Left lobe of liver (tissue), 2 donors: ENCODE measurements around the gene PCDH9. TPM values are rescaled to one million over a fixed set of nuclear protein-coding genes. Genes with fewer than 3 reads are reported as not detected.

Source experiments
- ATAC-seq: fragments of 200-7000 bp; cut with Tn5 transposase; one replicate; pipeline ENCODE4 v1.9.1; 2020; ENCODE audit warnings: mild to moderate bottlenecking, moderate library complexity
- DNase-seq: peaks from one replicate; pipeline ENCODE4 v3.0.0-alpha.2; 2020; ENCODE audit warnings: low spot score
- total RNA-seq: library from RNA; stranded (reverse); gene quantifications from one replicate; pipeline ENCODE4 v1.2.1, GENCODE V29; 2021
- donor health status: DM: no; HTN: no; CAD: no; lungs with moderate emphysema.
- donor health status: DM: no; HTN: yes; CAD: no.

PCDH9 gene
- total RNA-seq, 1 donor from 2014 or later = 2.4 TPM

DNA sequence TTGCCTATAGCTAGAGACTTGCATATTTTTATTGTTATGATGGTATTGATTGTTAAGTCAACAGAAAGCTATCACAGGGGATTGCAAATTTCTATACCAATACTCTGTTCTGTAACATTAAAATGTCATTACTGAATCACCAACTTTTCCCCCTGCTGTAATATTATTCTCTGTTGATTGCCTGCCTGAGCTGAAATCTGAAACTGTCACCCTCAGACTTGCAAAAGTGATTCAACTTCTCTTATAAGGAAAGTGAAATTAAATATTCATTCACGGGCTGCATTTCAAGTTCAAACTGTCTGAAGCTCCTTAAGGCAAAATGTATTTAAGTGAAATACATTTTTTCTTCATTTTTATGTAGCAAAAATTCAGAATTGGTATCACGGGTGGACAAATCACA is 723.2 kb downstream of the PCDH9 start:
- no peak for DNase-seq

DNA sequence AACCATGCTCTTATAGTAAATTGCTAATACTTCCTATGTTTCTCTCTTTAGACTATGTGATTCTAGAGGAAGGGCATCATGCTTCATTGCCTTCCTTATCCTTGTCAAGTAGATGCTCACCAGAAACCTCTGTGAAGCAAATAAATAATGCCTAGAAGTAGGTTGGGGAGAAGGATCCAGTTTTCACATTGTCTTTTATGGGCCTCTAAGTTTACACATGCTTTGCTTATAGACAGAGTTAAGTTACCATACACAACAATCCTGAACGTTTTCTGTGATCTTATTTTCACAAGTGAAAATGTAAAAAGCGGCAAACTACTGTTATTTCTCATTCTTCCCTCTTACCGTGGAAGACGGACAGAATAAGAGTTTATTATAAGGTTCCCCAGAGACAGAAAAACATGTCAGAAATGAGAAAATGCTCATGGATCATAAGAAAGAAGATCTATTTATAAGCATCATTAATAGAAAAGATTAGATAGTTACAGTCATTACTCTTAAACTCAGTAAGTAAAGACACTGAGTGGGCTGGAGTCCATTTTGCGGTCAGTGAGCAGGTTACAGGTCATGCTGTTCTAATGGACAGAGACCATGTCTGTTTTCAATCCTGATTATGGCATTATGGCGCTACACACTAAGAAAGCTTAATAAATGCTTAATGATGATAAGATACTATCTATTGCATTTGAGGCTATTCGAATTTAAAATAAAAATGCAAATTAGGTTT is 723.9 kb downstream of the PCDH9 start:
- ATAC-seq (no peak), DNase-seq (no peak)

More for the DNA sequence above, 723.2 kb downstream of the PCDH9 start:
- ATAC-seq = no peak

DNA sequence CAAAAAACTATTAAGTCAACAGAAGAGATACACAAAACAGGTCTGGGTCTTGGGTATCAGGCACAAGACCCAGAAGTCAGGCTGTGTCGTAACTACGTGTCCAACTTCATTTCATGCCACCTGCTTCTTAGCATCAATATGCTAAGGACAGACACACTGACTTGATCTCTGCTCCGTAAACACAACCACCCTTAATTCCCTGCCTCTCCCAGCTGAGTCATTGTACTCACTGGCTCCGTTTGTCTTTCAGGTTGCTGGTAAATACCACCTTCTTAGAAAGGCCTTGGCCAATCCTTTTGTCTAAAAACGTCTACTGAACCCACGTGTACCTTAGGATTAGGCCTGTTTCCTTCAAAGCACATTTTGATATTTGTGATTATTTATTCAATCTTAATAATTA is 726.2 kb downstream of the PCDH9 start:
- ATAC-seq (no peak), DNase-seq (no peak)

DNA sequence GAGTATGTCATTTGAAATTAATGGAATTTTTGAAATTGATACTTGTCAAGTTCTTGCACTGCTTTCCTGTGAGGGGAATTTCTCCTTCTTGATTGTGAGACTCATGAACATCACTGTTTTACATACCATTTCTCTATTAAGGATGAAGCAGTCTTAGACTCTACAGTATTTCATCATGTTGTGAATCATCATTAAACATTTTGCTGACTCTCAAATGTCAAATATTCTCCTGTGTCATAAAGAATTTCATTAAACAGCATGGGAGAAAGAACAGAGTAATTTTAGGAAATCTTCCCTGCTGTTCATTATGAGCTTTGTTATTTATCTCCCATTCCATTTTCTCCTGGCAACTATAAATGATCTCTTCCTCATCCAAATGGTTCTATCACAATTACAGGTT is 729.0 kb downstream of the PCDH9 start:
- ATAC-seq (no peak), DNase-seq (no peak)

DNA sequence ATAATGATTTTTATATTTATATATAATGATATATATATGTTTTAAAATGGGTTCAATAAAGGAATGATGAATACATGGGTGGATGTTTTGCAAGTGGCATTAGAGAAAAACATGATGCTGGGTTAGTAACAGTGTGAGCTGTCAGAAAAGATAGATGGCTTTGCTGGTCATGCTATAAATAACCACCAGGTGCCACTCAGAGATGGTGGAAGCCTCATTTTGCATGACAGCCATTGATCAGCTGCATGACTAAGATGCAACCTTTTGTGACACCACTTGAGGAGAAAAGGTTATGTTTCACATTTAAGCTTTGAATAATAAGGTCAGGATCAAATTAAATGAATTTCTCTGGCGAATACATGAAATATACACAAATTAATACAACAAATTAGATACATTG is 737.7 kb downstream of the PCDH9 start:
- DNase-seq = no peak
- no peak for ATAC-seq

DNA sequence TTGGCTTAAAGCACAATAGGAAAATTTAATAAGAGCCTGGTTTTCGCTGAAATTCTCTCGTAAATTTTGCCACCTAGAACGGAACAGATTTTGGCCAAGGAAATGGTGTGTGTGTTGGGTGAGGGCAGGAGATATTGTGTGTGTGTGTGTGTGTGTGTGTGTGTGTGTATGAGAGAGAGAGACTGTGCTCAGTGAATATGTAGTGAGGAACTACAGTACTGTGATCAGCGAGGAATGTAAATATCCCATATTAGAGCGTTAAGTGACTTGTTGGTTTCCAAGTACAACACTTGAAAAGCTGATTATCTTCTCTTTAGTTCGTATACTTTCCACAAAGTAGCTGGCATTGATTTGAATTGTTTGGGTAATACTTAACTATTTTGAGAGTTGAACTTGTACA is 738.9 kb downstream of the PCDH9 start:
- ATAC-seq = no peak
- no peak for DNase-seq

DNA sequence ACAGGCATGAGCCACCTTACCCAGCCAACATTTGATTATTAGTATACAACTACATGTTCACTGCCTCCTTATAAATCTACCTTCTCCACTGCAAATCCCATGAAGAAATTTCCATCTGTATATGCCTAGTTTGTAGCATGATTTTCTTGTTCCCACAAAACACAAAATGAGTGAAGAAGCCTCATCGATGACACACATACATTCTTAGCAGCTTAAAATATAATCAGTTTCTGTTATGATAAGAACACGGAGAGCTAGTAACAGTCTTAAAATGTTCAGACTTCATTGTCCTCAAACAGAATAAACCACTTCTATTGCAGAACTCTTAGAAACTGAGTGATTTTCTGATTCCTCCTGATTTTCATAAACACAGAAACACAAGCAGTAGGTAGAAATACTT is 740.5 kb downstream of the PCDH9 start:
- no peak for ATAC-seq

DNA sequence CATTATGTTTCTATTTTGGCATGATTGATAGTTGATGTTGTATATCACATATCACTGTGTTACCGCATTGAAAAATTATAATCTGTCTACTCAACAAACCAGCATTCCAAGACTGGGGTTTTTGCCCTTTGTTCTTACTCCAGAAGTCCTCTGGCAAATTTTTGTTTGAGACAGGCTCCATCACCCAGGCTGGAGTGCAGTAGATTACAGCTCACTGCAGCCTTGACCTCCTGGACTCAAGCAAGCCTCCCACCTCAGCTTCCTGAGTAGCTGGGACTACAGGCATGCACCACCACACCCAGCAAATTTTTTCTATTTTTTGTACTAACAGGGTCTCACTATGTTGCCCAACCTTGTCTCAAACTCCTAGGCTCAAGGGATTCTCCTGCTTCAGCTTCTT is 741.0 kb downstream of the PCDH9 start:
- ATAC-seq (no peak), DNase-seq (no peak)

More for the DNA sequence above, 740.5 kb downstream of the PCDH9 start:
- DNase-seq = no peak

DNA sequence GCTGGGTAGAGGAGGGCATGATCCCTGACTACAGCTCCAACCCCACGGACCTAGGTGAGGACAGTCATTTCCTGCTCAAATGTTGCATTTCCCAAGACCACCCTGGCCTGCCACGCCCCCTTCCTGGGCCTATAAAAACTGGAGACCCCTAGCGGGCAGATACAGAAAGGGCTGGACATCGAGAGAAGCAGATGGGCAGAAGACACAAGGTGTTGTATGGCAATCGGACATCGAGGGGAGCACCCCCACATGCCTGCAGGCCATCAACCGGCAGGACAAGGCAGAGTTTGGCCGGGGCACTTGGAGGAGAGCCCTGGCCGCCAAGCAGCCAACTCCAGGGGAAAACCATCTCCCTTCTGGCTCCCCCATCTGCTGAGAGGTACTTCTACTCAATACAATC is 746.4 kb downstream of the PCDH9 start:
- DNase-seq (no peak), ATAC-seq (no peak)

DNA sequence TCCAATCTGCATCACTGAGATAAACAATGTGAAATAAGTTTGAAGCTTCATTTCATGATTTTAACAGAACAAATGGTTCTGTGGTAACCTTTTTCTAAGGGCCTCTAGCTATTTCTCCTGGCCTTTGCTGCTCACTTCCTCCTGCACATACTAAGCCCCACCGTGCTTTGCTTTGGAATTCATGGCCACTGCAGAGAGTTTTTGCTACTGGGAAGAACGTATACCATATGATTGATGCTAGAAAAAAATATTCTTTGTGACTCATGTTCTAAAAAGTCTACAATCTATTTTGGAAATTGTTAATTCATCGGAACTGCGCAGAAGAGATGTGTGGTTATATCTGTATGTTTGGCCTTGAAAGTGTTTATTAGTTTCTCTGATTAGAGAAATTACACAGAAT is 747.3 kb downstream of the PCDH9 start:
- ATAC-seq = no peak
- no peak for DNase-seq

DNA sequence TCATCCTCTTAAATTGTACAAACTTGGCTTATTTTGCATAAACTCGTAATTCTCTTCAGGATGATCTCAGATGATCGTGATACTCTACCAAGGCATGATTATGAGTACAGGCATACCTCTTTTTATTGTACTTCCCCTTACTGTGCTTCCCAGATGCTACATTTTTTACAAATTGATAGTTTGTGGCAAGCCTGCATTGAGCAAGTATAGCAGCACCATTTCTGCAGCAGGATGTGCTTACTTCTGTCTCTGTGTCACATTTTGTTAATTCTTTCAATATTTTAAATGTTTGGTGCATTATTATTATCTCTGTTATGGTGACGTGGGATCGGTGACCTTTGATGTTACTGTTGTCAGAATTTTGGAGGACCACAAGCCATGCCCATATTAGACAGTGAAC is 752.3 kb downstream of the PCDH9 start:
- DNase-seq = no peak
- no peak for ATAC-seq

DNA sequence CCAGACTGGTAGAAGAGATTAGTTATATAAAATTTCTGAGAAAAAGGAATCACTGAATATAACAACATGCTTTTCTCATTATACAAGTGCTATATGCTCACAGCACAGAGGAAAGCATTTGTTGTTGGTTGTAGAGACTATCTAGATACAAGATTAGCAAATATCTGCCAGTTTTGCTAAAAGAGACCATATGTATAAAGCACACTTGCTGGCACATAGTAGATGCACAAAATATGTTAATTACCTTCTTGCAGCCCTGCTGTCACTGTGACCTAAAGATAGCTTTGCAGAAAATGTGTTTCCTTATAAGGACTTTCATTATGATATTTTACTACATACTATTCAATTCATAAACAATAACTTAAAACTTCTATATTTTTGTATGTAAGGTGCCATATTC is 755.1 kb downstream of the PCDH9 start:
- ATAC-seq (no peak), DNase-seq (no peak)

DNA sequence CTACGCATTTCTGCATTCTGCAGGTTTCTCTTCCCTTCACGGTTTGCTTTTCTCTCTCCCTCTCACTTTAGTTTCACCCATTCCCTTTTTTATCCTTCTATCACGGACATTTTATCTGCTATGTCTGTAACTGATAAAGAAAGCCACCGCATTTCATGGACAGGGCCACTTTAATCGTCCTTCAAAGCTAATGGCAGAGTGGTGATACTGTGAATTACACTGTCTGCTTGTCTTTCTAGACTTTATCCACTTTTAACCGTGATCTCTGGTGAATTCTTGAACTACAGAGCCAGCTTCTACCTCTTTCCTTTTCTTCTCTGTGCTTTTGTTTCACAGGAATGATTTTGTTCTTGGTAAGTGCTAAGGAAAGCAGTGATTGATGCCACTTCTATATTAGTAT is 760.4 kb downstream of the PCDH9 start:
- no peak for ATAC-seq
- no peak for DNase-seq

DNA sequence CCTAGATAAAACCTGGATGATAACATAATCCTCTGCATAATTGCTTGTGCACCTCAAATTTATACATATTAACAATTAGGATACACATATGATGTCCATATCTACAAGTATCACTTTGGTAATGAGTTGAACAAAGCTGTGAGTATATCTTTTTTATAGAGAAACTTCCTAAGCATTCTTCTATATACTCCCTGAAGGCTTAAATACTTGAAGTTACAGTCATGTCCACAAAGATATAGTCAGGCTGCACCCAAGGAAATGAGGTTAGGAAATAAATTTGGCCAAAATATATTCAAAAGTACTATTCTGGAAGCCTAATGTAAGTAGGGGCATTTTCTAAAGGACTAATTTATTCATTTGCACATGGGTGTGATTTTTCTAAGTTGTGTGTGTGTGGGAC is 761.5 kb downstream of the PCDH9 start:
- ATAC-seq = no peak

DNA sequence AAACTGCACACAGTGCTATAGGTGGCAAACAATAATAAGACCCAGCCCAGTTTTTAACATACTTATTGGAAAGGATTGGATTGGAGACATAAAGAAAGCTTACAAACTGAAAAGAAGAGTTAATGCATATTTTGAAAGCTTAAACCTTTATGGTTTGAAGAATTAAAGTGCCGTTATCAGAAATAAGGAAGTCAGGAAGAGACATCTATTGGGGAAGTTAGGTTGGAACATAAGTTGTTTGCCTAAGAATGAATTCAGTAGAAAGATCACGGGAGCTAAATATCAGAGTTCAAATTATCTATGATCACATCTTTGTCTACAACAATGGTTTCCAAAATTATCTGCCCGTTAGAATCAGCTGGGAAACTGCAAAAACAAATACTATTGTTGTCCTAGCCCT is 767.9 kb downstream of the PCDH9 start:
- no peak for DNase-seq

More for the DNA sequence above, 761.5 kb downstream of the PCDH9 start:
- DNase-seq = no peak

DNA sequence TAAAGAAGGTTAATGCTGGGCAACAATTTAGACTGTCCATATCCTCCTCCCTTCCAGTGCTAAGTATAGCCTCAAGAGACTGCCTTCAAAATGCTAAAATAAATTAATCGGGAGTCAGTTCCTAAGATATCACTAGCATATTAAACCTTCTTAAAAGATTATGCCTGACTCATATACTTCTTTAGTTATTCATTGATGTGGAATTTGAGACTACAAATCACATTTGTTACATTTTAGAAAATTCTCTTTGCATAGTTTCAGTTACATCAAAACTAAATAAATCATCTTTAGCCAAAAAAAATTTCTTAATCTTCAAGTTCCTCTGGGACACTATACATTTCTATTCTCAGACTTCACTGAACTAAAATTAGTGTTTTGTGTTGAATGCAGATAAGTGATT is 769.1 kb downstream of the PCDH9 start:
- no peak for ATAC-seq
- DNase-seq = no peak

More for the DNA sequence above, 767.9 kb downstream of the PCDH9 start:
- ATAC-seq = no peak

DNA sequence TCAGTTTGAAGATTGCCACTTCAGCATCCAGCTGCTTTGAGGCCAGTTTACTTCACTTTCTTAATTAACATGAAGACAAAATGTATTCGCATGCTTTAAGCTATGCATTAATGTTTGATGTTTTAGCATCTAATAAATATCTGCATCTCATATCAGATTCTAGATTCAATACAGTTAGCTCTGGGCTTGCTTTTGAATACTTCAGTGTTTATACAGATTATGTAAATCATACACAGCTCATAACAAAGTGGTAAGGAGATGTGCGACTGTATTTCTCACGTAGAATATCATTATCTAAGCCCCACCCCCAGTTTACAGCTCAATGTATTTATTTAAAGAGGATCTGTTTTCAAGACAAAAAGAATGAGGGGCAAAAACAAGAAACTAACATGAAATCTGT is 770.5 kb downstream of the PCDH9 start:
- ATAC-seq (no peak), DNase-seq (no peak)

DNA sequence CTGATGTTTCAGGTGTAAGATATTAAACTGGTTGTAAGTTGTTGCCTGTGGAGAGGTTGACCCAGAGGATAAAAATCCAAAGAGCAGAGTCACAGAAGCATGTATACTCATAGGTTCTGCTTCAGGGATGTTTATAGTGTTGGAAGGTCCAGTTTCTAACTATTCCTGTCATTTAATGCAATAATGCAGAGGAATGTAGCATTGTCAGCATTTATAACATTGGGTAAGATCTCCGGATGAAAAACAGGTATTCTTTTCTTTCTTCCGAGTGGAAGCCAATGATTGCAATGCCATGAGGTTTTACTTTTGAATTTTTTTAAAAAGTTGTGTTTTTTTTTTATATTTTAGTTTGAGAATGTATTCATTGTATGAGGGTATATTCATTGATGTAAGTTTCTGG is 771.0 kb downstream of the PCDH9 start:
- ATAC-seq (no peak), DNase-seq (no peak)

DNA sequence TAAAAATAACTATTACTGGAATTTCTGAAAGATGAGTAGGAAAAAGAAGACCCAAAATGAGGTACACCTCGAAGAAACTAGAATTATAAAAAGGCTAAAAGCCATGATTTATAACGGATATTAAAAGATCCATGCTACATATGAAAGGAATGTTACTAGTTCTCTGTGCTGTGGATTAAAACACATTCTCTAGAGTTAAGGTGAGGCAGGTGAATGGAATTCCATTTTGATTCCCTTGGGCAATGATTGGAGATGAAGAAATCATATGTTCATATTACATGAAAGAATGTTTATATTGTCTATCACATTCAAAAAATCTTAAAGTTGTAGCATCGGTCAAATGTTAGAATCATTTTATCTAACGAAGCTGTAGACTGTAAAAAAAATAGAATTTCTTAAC is 783.7 kb downstream of the PCDH9 start:
- DNase-seq (no peak), ATAC-seq (no peak)

DNA sequence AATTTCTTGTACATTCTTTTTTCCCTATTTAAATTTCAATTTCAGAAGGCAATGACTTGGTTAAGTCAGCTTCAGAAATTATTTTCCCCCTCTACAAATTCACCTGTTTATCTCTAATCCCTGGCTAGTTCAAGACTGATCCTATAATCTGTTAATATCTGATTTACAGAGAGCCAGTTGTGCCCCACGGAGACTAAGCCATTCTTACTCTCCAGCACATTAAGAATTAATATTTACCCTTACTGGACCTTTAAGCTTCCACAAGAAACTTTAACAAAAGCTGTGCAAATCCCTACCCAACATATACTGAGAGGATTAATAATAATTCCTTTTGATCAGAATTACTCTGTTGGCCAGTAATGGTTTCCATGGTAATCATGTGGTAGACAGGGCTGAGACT is 786.2 kb downstream of the PCDH9 start:
- no peak for ATAC-seq
- DNase-seq = no peak

DNA sequence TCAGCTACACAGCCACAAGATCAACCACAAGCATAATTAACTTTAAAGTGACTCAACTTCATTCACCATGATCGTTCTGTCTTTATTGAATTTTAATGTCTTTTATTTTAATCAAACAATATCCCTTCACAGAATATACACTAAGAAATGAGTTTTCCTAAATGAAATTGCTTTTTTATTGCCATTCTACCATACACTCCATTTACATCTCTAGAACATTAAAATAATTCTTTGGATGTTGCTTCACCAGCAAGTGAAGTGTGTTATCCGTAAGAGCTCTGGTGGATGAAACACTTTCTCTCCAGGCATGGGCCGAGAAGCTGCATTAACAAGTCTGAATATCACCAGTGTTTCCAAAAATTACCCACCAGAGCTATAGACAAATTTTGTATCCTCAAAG is 789.2 kb downstream of the PCDH9 start:
- ATAC-seq (no peak), DNase-seq (no peak)

DNA sequence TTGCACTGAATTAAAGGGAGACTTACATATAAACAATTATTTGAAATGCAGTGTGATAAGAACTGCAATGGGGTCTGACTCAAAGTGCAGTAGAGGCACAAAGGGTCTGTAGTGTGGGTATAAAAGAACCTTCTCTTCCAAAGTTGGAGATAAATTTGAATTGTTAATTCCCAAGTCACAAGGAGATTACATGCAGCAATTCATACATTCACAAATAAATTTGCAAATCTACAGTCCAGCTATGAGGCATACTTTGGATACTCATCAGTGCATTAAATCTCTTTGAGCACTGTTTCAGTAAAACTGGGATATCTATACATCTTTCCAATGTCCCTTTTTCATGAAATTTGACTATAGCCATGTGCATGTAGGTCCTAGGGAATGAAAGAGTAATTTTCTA is 799.4 kb downstream of the PCDH9 start:
- no peak for DNase-seq

DNA sequence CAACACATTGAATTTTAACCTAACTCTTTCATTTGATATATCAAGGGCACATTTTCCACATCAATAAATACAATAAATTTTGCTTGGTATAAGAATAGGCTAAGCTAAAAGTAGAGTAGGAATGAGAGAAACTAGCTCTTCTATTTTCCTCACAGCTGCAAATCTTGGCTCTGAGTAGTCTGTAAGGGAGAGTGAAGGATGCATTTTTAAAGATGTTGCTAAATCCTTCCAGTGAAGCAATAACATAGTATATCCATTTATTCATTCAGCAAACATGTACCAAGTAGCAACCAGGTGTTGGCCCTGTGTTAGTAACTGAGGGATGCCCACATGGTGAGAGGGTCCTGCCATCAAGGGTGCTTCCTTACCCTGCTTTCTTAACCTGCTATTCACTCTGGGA is 799.9 kb downstream of the PCDH9 start:
- DNase-seq (no peak), ATAC-seq (no peak)

More for the DNA sequence above, 799.4 kb downstream of the PCDH9 start:
- ATAC-seq = no peak
